IMR-90 (cell line): ENCODE measurements around the gene RNPEPL1. TPM values are rescaled to one million over a fixed set of nuclear protein-coding genes. Genes with fewer than 3 reads are reported as not detected.

Source experiments
- ATAC-seq: fragments of 200-7000 bp; cut with Tn5 transposase; 2 replicates; pipeline ENCODE4 v1.9.1; 2020; ENCODE audit warnings: low read depth, mild to moderate bottlenecking, moderate library complexity
- BruUV-seq: library from RNA; stranded (reverse); fragments of 400-500 nt; replicated peaks from 2 replicates; lab custom pipeline; 2021; lab: Mats Ljungman, UMichigan
- CTCF ChIA-PET: fragments of 300-600 bp; formaldehyde crosslinking; extraction: SDS; loops from one replicate; lab custom pipeline; 2021; ENCODE audit warnings: antibody characterized with exemption; lab: Yijun Ruan, JAX
- POLR2A ChIA-PET: fragments of 300-600 bp; sonication (Branson Sonifier 250); formaldehyde crosslinking; loops from one replicate; lab custom pipeline; 2022; ENCODE audit warnings: antibody characterized with exemption; ENCODE audit not compliant: unreplicated experiment; lab: Charles Lee
- DNase-seq: peaks from one replicate; pipeline ENCODE4 v3.0.0; 2013
- H2AFZ ChIP-seq: replicated peaks from 2 replicates; pipeline ENCODE3; 2013; ENCODE audit warnings: low read length, mild to moderate bottlenecking; ENCODE audit not compliant: poor library complexity
- H2AK5ac ChIP-seq: 2 replicates; pipeline ENCODE4 v1.6.1; 2013; ENCODE audit warnings: low read depth, low read length, inconsistent platforms
- H2AK9ac ChIP-seq: replicated peaks from 2 replicates; pipeline ENCODE3; 2013; ENCODE audit warnings: mild to moderate bottlenecking, low read depth, low read length, moderate library complexity; ENCODE audit not compliant: poor library complexity
- H2BK120ac ChIP-seq: 2 replicates; pipeline ENCODE4 v1.6.1; 2013; ENCODE audit warnings: low read depth, low read length, inconsistent platforms
- H2BK15ac ChIP-seq: 3 replicates; pipeline ENCODE4 v1.6.1; 2013; ENCODE audit warnings: low read depth, low read length, inconsistent platforms
- H2BK20ac ChIP-seq: 2 replicates; pipeline ENCODE4 v1.6.1; 2013; ENCODE audit warnings: low read depth, mild to moderate bottlenecking, inconsistent platforms, low read length, moderate library complexity
- H2BK5ac ChIP-seq: 2 replicates; pipeline ENCODE4 v1.6.1; 2013; ENCODE audit warnings: mild to moderate bottlenecking, low read depth, low read length, inconsistent platforms; ENCODE audit not compliant: poor library complexity, severe bottlenecking
- H3K14ac ChIP-seq: replicated peaks from 2 replicates; pipeline ENCODE4 v1.6.1; 2013; ENCODE audit warnings: low read depth, low read length, inconsistent platforms
- H3K18ac ChIP-seq: 2 replicates; pipeline ENCODE4 v1.6.1; 2013; ENCODE audit warnings: low read depth, low read length, control low read depth
- H3K23ac ChIP-seq: 2 replicates; pipeline ENCODE4 v1.6.1; 2013; ENCODE audit warnings: low read depth, low read length, inconsistent platforms
- H3K27ac ChIP-seq: 2 replicates; pipeline ENCODE4 v1.5.1; 2013; ENCODE audit warnings: mild to moderate bottlenecking, control low read depth, low read length; ENCODE audit not compliant: insufficient read depth
- H3K27me3 ChIP-seq: 2 replicates; pipeline ENCODE4 v1.6.1; 2013; ENCODE audit warnings: low read length; ENCODE audit not compliant: control insufficient read depth, insufficient read depth
- H3K36me3 ChIP-seq: 2 replicates; pipeline ENCODE4 v1.6.1; 2013; ENCODE audit warnings: low read length, mixed read lengths; ENCODE audit not compliant: control insufficient read depth, insufficient read depth
- H3K4ac ChIP-seq: 2 replicates; pipeline ENCODE4 v1.6.1; 2013; ENCODE audit warnings: low read depth, low read length, inconsistent platforms
- H3K4me1 ChIP-seq: 2 replicates; pipeline ENCODE4 v1.6.1; 2013; ENCODE audit warnings: low read length, mixed read lengths; ENCODE audit not compliant: control insufficient read depth, insufficient read depth
- H3K4me2 ChIP-seq: 2 replicates; pipeline ENCODE4 v1.6.1; 2013; ENCODE audit warnings: low read depth, mild to moderate bottlenecking, control low read depth, low read length, moderate library complexity
- H3K4me3 ChIP-seq: 2 replicates; pipeline ENCODE4 v1.5.1; 2013; ENCODE audit warnings: low read depth, mild to moderate bottlenecking, control low read depth, low read length, moderate library complexity; ENCODE audit not compliant: insufficient read depth
- H3K56ac ChIP-seq: 2 replicates; pipeline ENCODE4 v1.6.1; 2013; ENCODE audit warnings: low read length, inconsistent platforms; ENCODE audit not compliant: insufficient read depth; ENCODE audit errors: extremely low read depth
- H3K79me1 ChIP-seq, 2 experiments: 2 replicates each; pipeline ENCODE4 v1.6.1; 2013; ENCODE audit warnings: low read length in 2 of 2, inconsistent platforms in 1 of 2, low read depth in 1 of 2
- H3K9ac ChIP-seq: 2 replicates; pipeline ENCODE4 v1.6.1; 2013; ENCODE audit warnings: low read depth, low read length, control low read depth
- H3K9me1 ChIP-seq: 2 replicates; pipeline ENCODE4 v1.6.1; 2013; ENCODE audit warnings: low read length, inconsistent platforms; ENCODE audit not compliant: insufficient read depth
- H3K9me3 ChIP-seq: 2 replicates; pipeline ENCODE4 v1.6.1; 2013; ENCODE audit warnings: low read length; ENCODE audit not compliant: control insufficient read depth, insufficient read depth
- H4K20me1 ChIP-seq: 2 replicates; pipeline ENCODE4 v1.6.1; 2013; ENCODE audit warnings: low read length, inconsistent platforms; ENCODE audit not compliant: insufficient read depth
- H4K5ac ChIP-seq: 2 replicates; pipeline ENCODE4 v1.6.1; 2013; ENCODE audit warnings: mild to moderate bottlenecking, low read depth, low read length, control low read depth
- H4K8ac ChIP-seq, 2 experiments: 2 replicates each; pipeline ENCODE4 v1.6.1; 2013; ENCODE audit warnings: low read depth in 2 of 2, low read length in 2 of 2, control low read depth in 1 of 2, inconsistent platforms in 1 of 2
- H4K91ac ChIP-seq: 2 replicates; pipeline ENCODE4 v1.6.1; 2013; ENCODE audit warnings: low read depth, low read length, inconsistent platforms; ENCODE audit not compliant: insufficient read depth
- CEBPB ChIP-seq: IDR thresholded peaks from 2 replicates; pipeline ENCODE4 v1.6.1; 2012; ENCODE audit warnings: low read depth, low read length, improper control_type of control experiment
- CHD1 ChIP-seq: IDR thresholded peaks from 2 replicates; pipeline ENCODE4 v1.6.1; 2012; ENCODE audit warnings: low read depth, low read length, improper control_type of control experiment
- CTCF ChIP-seq: conservative IDR thresholded peaks from 2 replicates; pipeline ENCODE4 v1.5.1; 2012; ENCODE audit warnings: mild to moderate bottlenecking, low read depth, low read length, improper control_type of control experiment
- ELK1 ChIP-seq: fragments of 150-350 bp; IDR thresholded peaks from 2 replicates; pipeline ENCODE4 v1.6.1; 2016; ENCODE audit warnings: low read depth, mild to moderate bottlenecking, low read length, moderate library complexity, borderline replicate concordance
- MXI1 ChIP-seq: IDR thresholded peaks from 2 replicates; pipeline ENCODE4 v1.6.1; 2012; ENCODE audit warnings: low read depth, mild to moderate bottlenecking, low read length, moderate library complexity, borderline replicate concordance
- RAD21 ChIP-seq: IDR thresholded peaks from 2 replicates; pipeline ENCODE4 v1.6.1; 2012; ENCODE audit warnings: low read length, improper control_type of control experiment
- RCOR1 ChIP-seq: IDR thresholded peaks from 2 replicates; pipeline ENCODE4 v1.6.1; 2012; ENCODE audit warnings: mild to moderate bottlenecking, low read length, improper control_type of control experiment; ENCODE audit not compliant: insufficient replicate concordance
- RFX5 ChIP-seq: IDR thresholded peaks from 2 replicates; pipeline ENCODE4 v1.8.0; 2012; ENCODE audit warnings: low read depth, mild to moderate bottlenecking, low read length, moderate library complexity
- USF2 ChIP-seq: fragments of 150-350 bp; IDR thresholded peaks from 2 replicates; pipeline ENCODE4 v1.6.1; 2017; ENCODE audit warnings: mild to moderate bottlenecking, antibody characterized with exemption, low read length, low read depth
- WGBS, 2 experiments: methylation state at CpG; one replicate each; pipeline versions ENCODE4 v1.1.5 to v1.1.7; 2013; ENCODE audit warnings: missing lambda C conversion rate in 2 of 2; ENCODE audit not compliant: insufficient read length in 1 of 2; ENCODE audit errors: extremely low coverage in 2 of 2; 5-methylcytosine and 5-hydroxymethylcytosine counted together
- dilution Hi-C: fragments of 300-500 bp; cut with HindIII; formaldehyde crosslinking; loops from one replicate; pipeline ENCODE4 v1.14.3; 2018; ENCODE audit warnings: low sequenced_read_pairs; ENCODE audit not compliant: unreplicated experiment
- in situ Hi-C: fragments of 300-500 bp; cut with MboI; formaldehyde crosslinking; loops from 3 replicates; pipeline ENCODE4 v1.14.3; 2019; ENCODE audit warnings: low sequenced_read_pairs, inconsistent platforms, mixed read lengths
- intact Hi-C: fragments of 100-400 bp; cut with micrococcal nuclease; formaldehyde crosslinking; loops from 2 replicates; pipeline ENCODE4 v1.10.0; 2022
- polyA plus RNA-seq, 3 experiments: library from polyadenylated mRNA; depleted of rRNA; stranded (reverse); fragments of >200 nt; gene quantifications; 2 replicates each; pipeline ENCODE4 v1.2.3, GENCODE V29; 2012; ENCODE audit warnings: low replicate concordance in 1 of 3
- total RNA-seq: library from RNA; depleted of rRNA; stranded (reverse); fragments of >200 nt; gene quantifications from 2 replicates; pipeline ENCODE4 v1.2.3, GENCODE V29; 2012

The RNPEPL1 gene
- total and polyA plus RNA-seq, 2 of the 4 experiments (the other 2 are of a cell fraction) = 3.8 to 18.7 TPM

GRCh38 chr2:240622531-240623235, 54.4 kb downstream of the RNPEPL1 start:
- intact Hi-C loops (no loop called here), in situ Hi-C loops (no loop called here), dilution Hi-C loops (no loop called here)
- Histone ChIP-seq H3K4me2 (no peak overlapping the region), H2BK120ac (no peak overlapping the region), H3K4me1 (peaks cover 2% of the 10 kb centered on the region; the same call in 1 of the 2 replicates), H3K27me3 (no peaks in the 10 kb centered on the region), H3K9me3 (no peaks in the 10 kb centered on the region; the same call in 1 of the 2 replicates), H4K8ac (no peak overlapping the region), H3K14ac (no peak overlapping the region), H3K9ac (no peak overlapping the region), H2BK15ac (no peak overlapping the region), H2AK5ac (no peak overlapping the region), H4K91ac (no peak overlapping the region), H3K4me3 (no peak overlapping the region), H3K79me1 (no peaks in the 10 kb centered on the region), H4K5ac (no peak overlapping the region), H4K20me1 (no peaks in the 10 kb centered on the region), H3K36me3 (no peaks in the 10 kb centered on the region), H2BK20ac (no peak overlapping the region), H3K23ac (no peak overlapping the region), H2BK5ac (no peak overlapping the region), H3K4ac (no peak overlapping the region), H3K9me1 (no peaks in the 10 kb centered on the region), H3K56ac (no peak overlapping the region), H2AFZ (no peak overlapping the region), H3K27ac (no peak overlapping the region), H2AK9ac (no peak overlapping the region), H3K18ac (no peak overlapping the region)
- ChIA-PET POLR2A (no interaction called here), CTCF (no interaction called here)
- DNase-seq (no peak), ATAC-seq (peak; percentile 48)
- WGBS, 2 experiments = 29% methylated on average over 8 of the region's 37 CpGs; no CpG with 5 or more reads in 1 of the 2 experiments
- TF ChIP-seq CHD1 (no peak), RFX5 (no peak), USF2 (no peak), CTCF (no peak), RAD21 (no peak), CEBPB (no peak), RCOR1 (no peak), ELK1 (no peak), MXI1 (no peak)
- no TSS peak for BruUV-seq
